ENCODE results near the gene VASH1. TPM values are rescaled to one million over a fixed set of nuclear protein-coding genes. Genes with fewer than 3 reads are reported as not detected.

VASH1 gene
- polyA plus RNA-seq, 1 of the 3 experiments (the other 2 are of a cell fraction): 4.9 TPM

- TF ChIP-seq TAF1 (IDR thresholded peaks at IDR 0.05; ENCODE audit: borderline replicate concordance, low read depth, low read length) (no peak), FOSL2 (IDR thresholded peaks at IDR 0.05; ENCODE audit: borderline replicate concordance, low read depth) (no peak), TEAD4 (IDR thresholded peaks at IDR 0.05; ENCODE audit: borderline replicate concordance, insufficient read depth) (no peak)
- Histone ChIP-seq H3K27ac (ENCODE audit: low read depth in 2 of 2, low read length in 1 of 2) (peak overlapping the region in 1 of 2 experiments; percentile 25; a peak in 1 of 4 replicates), H3K4me1 (ENCODE audit: control insufficient read depth in 1 of 2, insufficient read depth in 2 of 2, low read depth in 1 of 2, low read length in 1 of 2) (peaks cover 14 to 44% of the 10 kb centered on the region in 2 experiments; a peak in 2 of 4 replicates), H3K79me2 (ENCODE audit: insufficient read depth) (no peaks in the 10 kb centered on the region), H3K4me2 (peak overlapping the region; percentile 10; the same call in 1 of the 2 replicates), H3F3A (replicated peaks; ENCODE audit: insufficient read depth) (no peaks in the 10 kb centered on the region), H3K9me2 (no peaks in the 10 kb centered on the region), H2AFZ (ENCODE audit: low read depth) (no peak overlapping the region), H3K36me3 (replicated peaks in 1 of 2; ENCODE audit: control insufficient read depth in 1 of 2, insufficient read depth in 2 of 2, low read length in 1 of 2) (peaks cover 0 to 15% of the 10 kb centered on the region in 2 experiments), H3K27me3 (ENCODE audit: insufficient read depth) (no peaks in the 10 kb centered on the region), H4K20me1 (ENCODE audit: insufficient read depth) (no peaks in the 10 kb centered on the region), H3K9ac (no peak overlapping the region), H3K4me3 (ENCODE audit: low read depth in 2 of 2, low read length in 1 of 2) (no peak overlapping the region), H3K9me3 (no peaks in the 10 kb centered on the region)
- no peak for DNase-seq
- POLR2A ChIA-PET: interaction anchor here (0.7 to 2.4 kb wide), 4 partner anchors 11 to 78 kb away, joined by 3 to 6 read pairs (median 4); partner anchors contain the start of gene ANGEL1
- CTCF ChIA-PET: interaction anchor here (3.8 to 7.7 kb wide), 2 partner anchors 9 to 70 kb away, joined by 19 to 147 read pairs; no protein-coding TSS in a partner anchor
- 83% methylated on average over 5 of the region's 5 CpGs for WGBS (ENCODE audit: low lambda C conversion rate)
Observed at GRCh38 chr14:76780360-76780759, 19.1 kb downstream of the VASH1 start.

DNA sequence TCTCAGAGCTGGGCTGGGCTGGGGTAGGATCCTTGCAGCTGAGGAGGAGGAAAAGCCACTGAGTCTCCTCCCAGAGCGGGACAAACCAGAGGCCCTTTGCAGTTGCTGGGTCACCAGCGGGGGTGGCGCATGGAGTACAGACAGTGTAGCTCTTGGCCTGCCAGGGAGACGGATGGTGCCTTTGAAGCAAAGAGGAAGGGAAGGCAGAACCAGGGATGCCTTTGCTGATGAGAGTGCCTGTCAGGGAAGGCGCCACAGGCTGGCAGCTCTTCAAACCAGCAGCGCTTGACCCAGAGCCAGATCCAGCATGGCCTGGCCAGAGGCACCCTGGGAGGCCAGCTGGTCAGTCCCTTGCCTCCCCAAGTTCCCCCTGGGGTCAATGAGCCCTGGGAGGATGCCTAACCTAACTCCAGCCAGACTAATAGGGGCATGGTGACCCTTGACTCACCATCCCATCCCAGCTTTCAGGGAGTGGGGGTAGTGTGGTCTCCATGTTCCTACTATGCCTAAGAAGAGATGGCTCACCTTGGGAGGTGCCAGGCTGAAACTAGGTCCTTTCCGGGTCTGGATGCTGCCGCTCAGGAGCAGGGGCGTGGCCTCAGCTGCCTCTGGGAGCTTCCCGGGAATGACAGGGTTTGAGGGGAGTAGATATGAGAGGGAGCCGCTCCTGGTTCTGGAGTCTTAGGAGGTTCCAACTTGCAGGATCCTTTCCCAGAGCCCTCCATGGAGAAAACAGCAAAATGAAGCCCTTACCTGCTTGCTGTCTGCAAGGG, 19.8 kb downstream of the VASH1 start:
- H3K27ac ChIP-seq (ENCODE audit: low read depth in 2 of 2, low read length in 1 of 2): peak overlapping the region in 1 of 2 experiments; percentile 53; a peak in 1 of 4 replicates
- H3K9me3 ChIP-seq: no peaks in the 10 kb centered on the region
- 70% methylated on average over 4 of the region's 11 CpGs for WGBS (ENCODE audit: low lambda C conversion rate)
- H3F3A ChIP-seq (replicated peaks; ENCODE audit: insufficient read depth): no peaks in the 10 kb centered on the region
- peaks cover 14 to 44% of the 10 kb centered on the region in 2 experiments; a peak in 2 of 4 replicates for H3K4me1 ChIP-seq (ENCODE audit: control insufficient read depth in 1 of 2, insufficient read depth in 2 of 2, low read depth in 1 of 2, low read length in 1 of 2)
- no peak overlapping the region for H3K4me3 ChIP-seq (ENCODE audit: low read depth in 2 of 2, low read length in 1 of 2)
- H3K4me2 ChIP-seq: peak overlapping the region; percentile 19; the same call in 1 of the 2 replicates
- TF ChIP-seq NFIC (IDR thresholded peaks at IDR 0.05; ENCODE audit: borderline replicate concordance) (0 out of 2 replicates have a peak, but pooled peaks have one; percentile 38), GATA2 (CRISPR knock-in tag; IDR thresholded peaks at IDR 0.05) (no peak), ZBTB33 (IDR thresholded peaks at IDR 0.05; ENCODE audit: borderline replicate concordance, low read depth) (no peak), CHD2 (IDR thresholded peaks at IDR 0.05; ENCODE audit: low read length, partially characterized antibody) (peak; percentile 28), FOXM1 (IDR thresholded peaks at IDR 0.05; ENCODE audit: low read depth) (no peak), PBX3 (IDR thresholded peaks at IDR 0.05) (0 out of 2 replicates have a peak, but pooled peaks have one; percentile 14)
- DNase-seq: peak; percentile 63
- no peaks in the 10 kb centered on the region for H3K79me2 ChIP-seq (ENCODE audit: insufficient read depth)
- H3K27me3 ChIP-seq (ENCODE audit: insufficient read depth): no peaks in the 10 kb centered on the region
- peaks cover 0 to 20% of the 10 kb centered on the region in 2 experiments for H3K36me3 ChIP-seq (replicated peaks in 1 of 2; ENCODE audit: control insufficient read depth in 1 of 2, insufficient read depth in 2 of 2, low read length in 1 of 2)
- ChIA-PET CTCF (interaction anchor here (3.8 to 7.7 kb wide), 2 partner anchors 10 to 71 kb away, joined by 19 to 147 read pairs; no protein-coding TSS in a partner anchor), POLR2A (interaction anchor here (0.7 to 2.4 kb wide), 6 partner anchors 11 to 77 kb away, joined by 3 to 6 read pairs (median 4); partner anchors contain the start of gene ANGEL1)
- no peak overlapping the region for H3K9ac ChIP-seq
- H2AFZ ChIP-seq (ENCODE audit: low read depth): no peak overlapping the region
- no peaks in the 10 kb centered on the region for H3K9me2 ChIP-seq
- no peaks in the 10 kb centered on the region for H4K20me1 ChIP-seq (ENCODE audit: insufficient read depth)

Measured in SK-N-SH (cell line).